Ovary (tissue), 9 donors: ENCODE data around the gene KLHL3. TPM values are rescaled to one million over a fixed set of nuclear protein-coding genes. Genes with fewer than 3 reads are reported as not detected.

Source experiments
- DNase-seq, 5 donors: peaks; one replicate each; pipeline ENCODE4 v3.0.0-alpha.2; 2019 to 2020
- H3K27ac ChIP-seq, 2 donors: fragments of 200-600 bp; one replicate each; pipeline versions ENCODE4 v1.5.1 to v1.8.0; 2019 to 2022
- H3K27me3 ChIP-seq: fragments of 200-600 bp; one replicate; pipeline ENCODE4 v1.8.0; 2022
- H3K36me3 ChIP-seq: fragments of 200-600 bp; sonication (generic); one replicate; pipeline ENCODE4 v1.5.1; 2019
- H3K4me1 ChIP-seq: one replicate; pipeline ENCODE4 v1.8.1; 2013; ENCODE audit warnings: mild to moderate bottlenecking, moderate library complexity; ENCODE audit not compliant: insufficient read depth
- H3K4me3 ChIP-seq: fragments of 200-600 bp; sonication (generic); one replicate; pipeline ENCODE4 v1.5.1; 2017
- H3K9me3 ChIP-seq, 2 donors: fragments of 200-600 bp in 1 of 2; sonication (generic) in 1 of 2; one replicate each; pipeline versions ENCODE4 v1.5.1 to v1.8.1; 2013 to 2019; ENCODE audit warnings: mild to moderate bottlenecking in 1 of 2, moderate library complexity in 1 of 2
- EP300 ChIP-seq: sonication (generic); formaldehyde crosslinking; IDR thresholded peaks from one replicate; pipeline ENCODE4 v1.6.1; 2017; ENCODE audit warnings: antibody characterized with exemption
- POLR2A ChIP-seq: fragments of 450-650 bp; IDR thresholded peaks from one replicate; pipeline ENCODE4 v1.6.1; 2017; ENCODE audit warnings: antibody characterized with exemption, mild to moderate bottlenecking, moderate library complexity
- WGBS, 3 donors: extraction: QIAGEN DNeasy Blood & Tissue Kit in 1 of 3; methylation state at CpG; one replicate each; pipeline versions ENCODE4 v1.1.5 to v1.1.7; 2013 to 2017; 5-methylcytosine and 5-hydroxymethylcytosine counted together
- intact Hi-C, 4 donors: fragments of 100-400 bp; cut with DNase I; formaldehyde crosslinking; loops; one replicate each; pipeline versions ENCODE4 v1.11.0 to v1.15.1; 2022 to 2023
- polyA plus RNA-seq, 2 donors: library from polyadenylated mRNA; stranded (reverse); fragments of 200-250 nt in 1 of 2; fragments of 350-450 nt in 1 of 2; fragmentation: Illumina TruSeq in 1 of 2; extraction: RNeasy Lipid Tissue Mini Kit (QIAGEN cat#74804) in 1 of 2; gene quantifications; one replicate each; pipeline ENCODE4 v1.2.3, GENCODE V29; 2013 to 2014
- total RNA-seq, 7 donors: library from RNA; depleted of rRNA in 2 of 7; stranded (reverse); fragments of >200 nt in 2 of 7; fragmentation: NEBNext Ultra II Directional in 3 of 7; extraction: Animal tissue kit (Norgen Biotek cat#: 25700) in 3 of 7; gene quantifications; one replicate each; pipeline versions ENCODE4 v1.1.0 to v1.2.4, GENCODE V29; 2016 to 2023
- TF ChIP-seq, protein P1 (sequence below), 3 donors: fragments of 450-650 bp in 2 of 3; fragments of 200-600 bp in 1 of 3; IDR thresholded peaks; one replicate each; pipeline versions ENCODE4 v1.5.1 to v1.8.0; 2016 to 2022; ENCODE audit warnings: antibody characterized with exemption in 3 of 3, mild to moderate bottlenecking in 1 of 3
- donor health status: DM: no; HTN: no; CAD: no; lungs with moderate emphysema.
- donor health status: DM: no; HTN: no; CAD: no.
- donor health status: Bipolar disorder and iron deficiency.
- donor health status: DM: yes; HTN: yes; CAD: no.
- donor health status: DM: no; HTN: no; CAD: no.
- donor health status: DM: yes; HTN: yes; CAD: no.

The KLHL3 gene
- total and polyA plus RNA-seq, 9 donors, result 2.9 to 15.7 (median 8.7) TPM

DNA sequence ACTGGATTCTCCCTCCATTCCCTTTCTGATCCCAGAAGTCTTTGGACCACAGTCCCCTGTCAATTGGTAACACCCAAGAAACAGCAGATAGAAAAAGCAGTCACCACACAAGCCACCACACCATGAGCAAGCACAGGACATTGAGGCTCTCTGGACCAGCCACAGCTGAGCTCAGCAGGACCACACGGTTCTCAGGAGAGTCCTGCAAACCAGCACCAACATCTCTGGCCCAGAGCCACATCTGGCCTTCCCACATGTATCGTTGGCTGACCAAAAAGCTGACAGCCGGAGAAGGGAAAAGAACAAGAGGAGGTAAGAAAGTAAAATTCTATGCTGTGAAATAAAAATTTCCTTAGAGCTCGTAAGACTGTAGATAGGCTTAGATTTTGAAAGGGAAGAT lies 56.7 kb downstream of the KLHL3 start:
- no peak overlapping the region for H3K27ac ChIP-seq
- no peaks in the 10 kb centered on the region for H3K36me3 ChIP-seq
- H3K27me3 ChIP-seq, result no peaks in the 10 kb centered on the region
- 71 to 78% (median 73%) methylated on average over 4 of the region's 4 CpGs for WGBS, 3 donors
- no peak for DNase-seq
- no peaks in the 10 kb centered on the region for H3K4me1 ChIP-seq
- TF ChIP-seq, protein P1, sequence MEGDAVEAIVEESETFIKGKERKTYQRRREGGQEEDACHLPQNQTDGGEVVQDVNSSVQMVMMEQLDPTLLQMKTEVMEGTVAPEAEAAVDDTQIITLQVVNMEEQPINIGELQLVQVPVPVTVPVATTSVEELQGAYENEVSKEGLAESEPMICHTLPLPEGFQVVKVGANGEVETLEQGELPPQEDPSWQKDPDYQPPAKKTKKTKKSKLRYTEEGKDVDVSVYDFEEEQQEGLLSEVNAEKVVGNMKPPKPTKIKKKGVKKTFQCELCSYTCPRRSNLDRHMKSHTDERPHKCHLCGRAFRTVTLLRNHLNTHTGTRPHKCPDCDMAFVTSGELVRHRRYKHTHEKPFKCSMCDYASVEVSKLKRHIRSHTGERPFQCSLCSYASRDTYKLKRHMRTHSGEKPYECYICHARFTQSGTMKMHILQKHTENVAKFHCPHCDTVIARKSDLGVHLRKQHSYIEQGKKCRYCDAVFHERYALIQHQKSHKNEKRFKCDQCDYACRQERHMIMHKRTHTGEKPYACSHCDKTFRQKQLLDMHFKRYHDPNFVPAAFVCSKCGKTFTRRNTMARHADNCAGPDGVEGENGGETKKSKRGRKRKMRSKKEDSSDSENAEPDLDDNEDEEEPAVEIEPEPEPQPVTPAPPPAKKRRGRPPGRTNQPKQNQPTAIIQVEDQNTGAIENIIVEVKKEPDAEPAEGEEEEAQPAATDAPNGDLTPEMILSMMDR (IDR thresholded peaks at IDR 0.05), result no peak
- TF ChIP-seq POLR2A, result no peak
- no peak for TF ChIP-seq EP300
- H3K9me3 ChIP-seq, result no peaks in the 10 kb centered on the region
- no peak overlapping the region for H3K4me3 ChIP-seq
- intact Hi-C loops, result no loop called here

DNA sequence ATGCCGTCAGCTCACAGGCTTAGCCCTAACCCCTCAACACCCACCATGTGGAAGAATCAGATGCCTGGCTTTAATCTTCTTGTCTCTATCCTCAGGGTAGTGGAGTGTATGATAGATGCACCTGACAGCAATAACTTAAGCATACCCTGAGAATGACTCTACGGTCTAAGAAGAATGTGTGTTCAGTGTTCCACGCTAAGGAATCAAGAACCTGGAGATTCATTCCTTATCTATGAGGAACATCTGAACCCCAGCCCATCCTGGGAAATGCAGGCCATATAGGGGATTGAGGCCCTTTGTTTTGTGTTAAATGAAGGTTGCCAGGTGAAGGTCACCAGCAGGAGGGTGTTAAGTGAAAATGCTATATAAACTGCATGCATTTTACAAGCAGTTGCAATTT lies 63.0 kb downstream of the KLHL3 start:
- WGBS, 3 donors, result 63 to 91% (median 81%) methylated on average over 3 of the region's 3 CpGs
- intact Hi-C loops, result no loop called here
- TF ChIP-seq EP300 (no peak), POLR2A (no peak)
- TF ChIP-seq, protein P1 (IDR thresholded peaks at IDR 0.05), result no peak
- Histone ChIP-seq H3K36me3 (no peaks in the 10 kb centered on the region), H3K27ac (no peak overlapping the region), H3K4me1 (no peaks in the 10 kb centered on the region), H3K4me3 (no peak overlapping the region), H3K9me3 (no peaks in the 10 kb centered on the region), H3K27me3 (no peaks in the 10 kb centered on the region)
- no peak for DNase-seq

DNA sequence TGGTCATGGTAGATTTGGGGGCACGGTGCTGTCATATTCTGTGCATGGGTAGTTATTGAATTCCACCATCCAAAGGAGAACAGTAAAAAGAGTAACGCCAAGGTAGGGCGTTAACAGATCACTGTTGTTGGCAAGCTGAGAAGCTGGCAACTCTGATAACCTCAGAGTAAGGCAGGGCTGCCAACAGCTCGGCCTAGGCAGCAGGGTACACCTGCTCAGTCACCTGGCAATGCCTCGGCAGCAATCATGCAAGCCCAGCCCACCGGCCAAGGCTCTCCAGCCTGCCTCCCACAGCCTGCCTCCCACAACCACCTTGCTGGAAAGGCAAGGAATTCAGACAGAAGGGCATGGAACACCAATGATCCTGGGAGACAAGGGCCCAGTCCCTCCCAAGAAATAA lies 63.9 kb downstream of the KLHL3 start:
- no peak for DNase-seq
- no peaks in the 10 kb centered on the region for H3K36me3 ChIP-seq
- no peak overlapping the region for H3K27ac ChIP-seq
- H3K9me3 ChIP-seq, result no peaks in the 10 kb centered on the region
- 85 to 89% (median 87%) methylated on average over 6 of the region's 6 CpGs for WGBS, 3 donors
- TF ChIP-seq, protein P1 (IDR thresholded peaks at IDR 0.05), result no peak
- H3K27me3 ChIP-seq, result no peaks in the 10 kb centered on the region
- H3K4me1 ChIP-seq, result peaks cover under 1% of the 10 kb centered on the region
- H3K4me3 ChIP-seq, result no peak overlapping the region
- intact Hi-C loops, result no loop called here

DNA sequence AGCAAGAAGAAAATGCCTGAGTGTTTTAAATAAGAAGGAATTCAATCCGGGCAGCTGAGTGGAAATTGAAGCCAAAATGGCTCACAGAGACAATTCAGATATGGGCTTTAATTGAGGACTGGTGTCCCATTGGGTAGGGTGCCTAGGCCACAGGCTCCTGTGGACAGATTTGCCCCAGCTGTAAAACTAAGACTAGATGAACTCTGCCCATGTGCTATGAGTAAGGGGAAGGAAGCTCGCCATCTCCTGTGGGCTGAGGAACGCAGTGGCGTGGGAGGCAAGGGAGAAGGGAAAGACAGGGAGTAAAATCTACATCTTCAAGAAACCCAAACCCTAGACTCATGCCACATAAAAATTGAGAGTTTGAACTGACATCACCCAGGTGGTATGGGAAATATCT lies 66.1 kb downstream of the KLHL3 start:
- Histone ChIP-seq H3K4me3 (no peak overlapping the region), H3K27ac (no peak overlapping the region), H3K9me3 (no peaks in the 10 kb centered on the region), H3K4me1 (peaks cover 10% of the 10 kb centered on the region), H3K36me3 (no peaks in the 10 kb centered on the region), H3K27me3 (no peaks in the 10 kb centered on the region)
- no peak for DNase-seq
- no peak for TF ChIP-seq EP300
- TF ChIP-seq POLR2A, result no peak
- TF ChIP-seq, protein P1 (IDR thresholded peaks at IDR 0.05), result no peak
- intact Hi-C loops, result no loop called here
- 91 to 92% (median 91%) methylated on average over 4 of the region's 4 CpGs for WGBS, 3 donors

DNA sequence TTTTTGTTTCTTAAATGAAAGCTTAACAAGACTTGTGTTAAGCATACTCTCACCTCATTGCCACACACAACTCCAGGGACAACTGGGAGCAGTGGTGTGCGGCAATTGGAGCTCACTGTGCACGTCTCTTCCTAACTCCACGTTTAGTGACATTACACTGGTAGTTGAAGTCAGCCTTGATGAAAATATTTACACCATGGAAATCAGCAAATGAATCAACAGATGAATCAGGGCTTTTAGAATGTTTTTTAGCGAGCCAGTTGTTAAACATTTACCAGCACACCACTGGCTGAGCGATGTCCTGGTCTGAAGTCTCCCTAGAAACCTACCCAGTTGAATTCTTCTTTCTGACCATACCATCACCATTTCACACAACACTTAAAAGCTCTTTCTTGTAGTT lies 67.3 kb downstream of the KLHL3 start:
- no peak for DNase-seq
- no peak overlapping the region for H3K27ac ChIP-seq
- H3K36me3 ChIP-seq, result no peaks in the 10 kb centered on the region
- H3K27me3 ChIP-seq, result no peaks in the 10 kb centered on the region
- H3K4me1 ChIP-seq, result peaks cover 10% of the 10 kb centered on the region
- 87 to 97% (median 89%) methylated on average over 5 of the region's 5 CpGs for WGBS, 3 donors
- intact Hi-C loops, result no loop called here
- no peak for TF ChIP-seq POLR2A
- TF ChIP-seq EP300, result no peak
- TF ChIP-seq, protein P1 (IDR thresholded peaks at IDR 0.05), result no peak
- no peak overlapping the region for H3K4me3 ChIP-seq
- no peaks in the 10 kb centered on the region for H3K9me3 ChIP-seq
